Ecto neural progenitor cell (in vitro differentiated cells): ENCODE measurements around the gene GRIK4.
"Not testable (repeated sequence)": the region's sequence is repeated elsewhere in the genome, so short reads cannot be mapped to it uniquely, and the experiment has no call there.

Experiments
- DNase-seq: peaks from one replicate; pipeline ENCODE4 v3.0.0-alpha.2; 2018; ENCODE audit warnings: low spot score

The GRIK4 gene

DNA sequence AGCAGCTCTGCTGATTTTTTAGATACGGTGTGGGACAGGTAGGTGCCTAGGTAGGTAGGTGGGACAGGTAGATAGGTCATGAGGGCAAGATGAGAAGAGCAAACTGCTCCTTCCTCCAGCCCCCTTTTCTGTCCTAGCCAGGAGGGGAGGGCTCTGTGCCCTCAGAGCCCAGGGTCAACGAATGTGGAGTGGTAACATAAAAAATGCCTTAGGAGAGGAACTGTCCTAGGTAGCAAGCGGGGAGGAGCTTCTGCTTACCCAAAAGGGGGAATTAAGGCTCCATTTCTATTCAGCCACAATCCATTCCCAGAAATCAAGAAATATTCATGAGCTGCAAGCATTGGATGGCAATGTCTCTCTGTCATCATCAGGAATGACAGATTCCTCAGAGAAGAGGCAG lies 234.8 kb downstream of the GRIK4 start:
- no peak for DNase-seq

DNA sequence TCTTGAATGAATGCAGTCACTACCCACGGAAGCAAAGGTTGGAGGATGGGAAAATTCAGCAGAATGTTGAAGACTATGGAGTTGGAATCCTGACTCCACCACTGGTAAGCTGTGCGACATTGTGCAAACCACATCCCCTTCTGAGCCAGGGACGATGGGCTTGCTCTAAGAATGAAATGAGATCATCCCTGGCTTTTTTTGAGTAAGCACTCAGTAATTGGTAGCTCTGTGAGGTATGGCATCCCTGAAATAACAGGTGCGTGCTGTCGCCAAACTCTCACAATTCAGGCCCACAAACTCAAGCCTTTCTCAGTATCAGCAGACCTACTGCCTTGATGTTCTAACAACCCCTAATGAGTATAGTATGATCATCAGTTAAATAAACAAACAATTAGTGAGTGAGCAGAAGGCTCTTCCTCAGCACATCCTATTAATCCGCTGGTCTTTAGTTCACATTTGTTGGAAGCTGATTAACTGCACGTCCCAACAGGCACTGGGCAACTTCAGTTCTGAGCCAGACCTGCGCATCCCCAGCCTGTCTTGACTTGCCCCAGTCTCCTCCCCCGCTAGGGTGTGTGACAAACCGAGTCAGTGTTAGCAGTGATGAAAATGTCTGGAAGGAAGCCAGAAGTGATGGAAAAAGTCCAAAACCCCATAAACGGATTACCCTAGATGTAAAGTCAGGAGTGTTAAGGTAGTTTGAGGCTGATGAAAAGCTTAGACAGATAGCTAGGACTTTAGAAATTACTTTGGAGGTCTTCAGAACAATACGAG lies 235.5 kb downstream of the GRIK4 start:
- no peak for DNase-seq

DNA sequence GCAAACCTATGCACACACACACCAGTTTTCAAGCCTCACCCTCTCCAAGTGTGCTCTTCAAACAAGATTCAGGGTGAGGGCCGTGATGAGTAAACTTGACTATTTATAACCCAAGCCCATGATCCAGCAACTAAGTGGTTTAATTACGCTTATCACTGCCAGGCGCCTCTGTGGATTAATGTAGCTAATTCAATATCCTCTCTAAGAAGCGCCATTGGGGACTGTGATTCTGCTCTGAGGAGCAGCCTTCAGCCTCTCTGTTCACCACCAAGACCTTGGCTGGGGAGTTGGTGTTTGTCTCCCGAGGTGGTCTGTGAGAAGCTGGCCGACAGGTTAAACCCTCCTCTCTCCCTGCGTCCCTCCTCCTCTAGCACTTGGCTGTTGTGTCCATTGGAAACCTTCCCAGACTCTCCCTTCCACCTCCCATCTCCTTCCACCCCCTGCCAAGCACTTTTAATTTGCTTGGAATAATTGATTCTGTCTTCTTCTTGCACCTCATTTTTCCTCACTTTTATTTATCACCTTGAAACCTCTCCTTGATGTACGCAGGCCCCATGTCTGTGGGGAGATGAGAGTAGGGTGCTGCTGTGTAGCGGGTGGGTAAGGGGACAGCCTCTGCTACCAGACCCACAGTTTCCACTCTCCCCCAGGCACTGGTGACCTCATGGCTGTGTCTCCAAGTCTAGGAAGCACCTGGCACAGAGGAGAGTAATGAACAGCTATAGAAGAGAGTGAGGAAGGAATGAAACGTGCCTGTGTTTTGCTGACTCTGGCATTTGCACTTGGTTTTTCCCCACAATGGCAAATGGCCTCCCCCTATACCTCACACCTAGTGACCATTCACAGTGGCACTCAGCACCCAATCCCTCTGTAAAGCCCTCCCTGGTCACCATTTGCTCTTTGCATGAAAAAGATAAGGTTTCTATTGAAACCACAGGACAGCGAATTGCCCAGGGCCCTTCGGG lies 236.6 kb downstream of the GRIK4 start:
- no peak for DNase-seq

DNA sequence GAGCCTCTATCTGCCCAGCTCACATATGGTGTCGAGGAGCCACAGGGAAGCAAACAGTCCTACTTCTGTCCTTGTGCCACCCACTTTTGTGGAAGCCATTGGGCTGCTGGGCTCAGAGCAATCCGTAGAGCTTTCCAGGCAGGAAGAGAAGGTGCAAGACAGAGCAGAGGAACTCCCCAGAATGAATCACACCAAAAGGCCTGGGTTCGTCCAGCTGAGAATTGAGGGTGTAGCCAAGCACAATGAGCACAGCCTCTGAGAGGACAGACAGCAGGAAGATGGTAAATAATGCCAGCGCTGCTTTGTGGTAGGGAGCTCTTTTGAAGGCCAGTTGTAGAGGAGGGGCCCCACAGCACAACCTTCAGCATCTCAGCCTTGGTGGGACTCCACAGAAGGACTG lies 237.8 kb downstream of the GRIK4 start:
- DNase-seq: no peak

DNA sequence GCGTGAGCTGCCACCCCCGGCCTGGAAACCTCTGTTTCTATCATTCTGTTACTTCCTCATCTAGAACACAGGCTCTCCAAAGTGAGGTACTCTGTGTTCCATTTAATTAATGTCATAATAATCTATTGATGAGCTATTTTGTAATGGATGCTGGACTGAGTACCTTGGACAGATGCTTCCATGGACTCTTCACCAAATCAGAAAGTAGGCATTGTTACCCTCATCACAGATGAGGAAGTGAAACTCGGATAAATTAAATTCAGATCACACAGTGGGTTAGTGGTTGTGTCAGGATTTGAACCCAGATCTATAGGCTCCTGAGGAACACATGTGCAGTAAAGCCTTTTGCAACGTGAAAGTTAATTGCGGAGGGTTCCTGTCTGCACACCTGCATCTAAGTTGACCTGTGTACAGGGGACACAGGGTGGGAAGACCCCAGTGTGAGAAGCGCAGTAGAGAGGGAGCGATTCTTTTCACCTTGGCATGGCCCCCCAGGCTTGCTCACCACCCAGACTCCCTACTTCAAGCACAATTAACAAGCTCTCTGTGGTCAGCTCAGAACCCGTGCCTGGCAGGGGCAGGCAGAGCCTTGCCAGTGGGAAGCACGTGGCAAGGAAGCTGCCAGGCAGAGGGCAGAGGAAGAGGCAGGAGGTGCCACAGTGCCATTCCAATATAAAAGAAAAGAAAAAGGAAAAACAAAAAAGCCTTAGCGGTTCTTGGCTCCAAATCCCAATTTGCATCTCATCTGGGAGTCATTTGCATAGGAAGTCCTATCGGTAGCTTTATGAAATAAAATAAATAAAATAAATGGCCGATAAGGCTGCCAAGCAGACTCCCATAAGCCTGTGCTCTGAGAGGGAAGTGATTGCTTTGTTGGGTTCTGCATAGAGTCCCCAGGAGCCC lies 239.3 kb downstream of the GRIK4 start:
- no peak for DNase-seq

DNA sequence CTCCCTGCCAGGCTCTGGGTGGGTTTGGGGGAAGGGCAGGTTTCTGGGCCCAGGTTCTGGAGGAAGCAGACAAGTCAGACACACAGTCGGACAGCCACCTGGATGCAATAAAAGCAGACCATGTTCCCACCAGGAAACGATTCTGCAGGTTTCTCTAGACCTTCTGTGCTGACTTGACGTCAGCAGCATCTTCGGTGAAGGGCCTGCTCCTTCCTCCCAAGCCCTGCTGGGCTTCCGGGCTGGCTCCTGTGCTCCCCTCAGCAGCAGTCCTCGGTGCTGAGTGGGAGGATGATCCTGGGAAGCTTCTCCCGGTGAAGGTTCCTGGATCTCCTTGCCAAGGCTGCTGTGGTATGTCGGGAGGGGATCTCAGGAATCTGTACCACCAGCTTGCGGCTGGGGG lies 240.0 kb downstream of the GRIK4 start:
- no peak for DNase-seq

DNA sequence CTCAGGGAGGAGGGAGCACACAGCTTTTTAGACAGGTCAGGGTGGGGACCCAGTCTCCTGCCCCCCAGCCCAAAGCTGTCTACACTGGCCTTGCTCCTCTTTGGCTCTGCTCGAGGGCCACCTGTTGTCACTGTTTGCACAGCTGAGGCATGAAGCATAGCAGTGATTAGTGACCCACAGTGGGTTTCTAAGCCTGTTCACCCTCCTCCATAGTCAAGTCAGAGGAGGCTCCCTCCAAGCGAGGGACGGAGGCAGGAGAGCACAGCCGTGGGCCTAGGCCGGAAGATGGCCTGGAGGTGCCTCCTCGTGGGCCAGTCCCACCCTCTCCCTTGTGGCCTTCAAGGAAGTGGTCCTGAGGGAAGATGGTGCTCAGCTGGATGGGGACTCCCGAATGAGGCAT lies 241.1 kb downstream of the GRIK4 start:
- DNase-seq: no peak

DNA sequence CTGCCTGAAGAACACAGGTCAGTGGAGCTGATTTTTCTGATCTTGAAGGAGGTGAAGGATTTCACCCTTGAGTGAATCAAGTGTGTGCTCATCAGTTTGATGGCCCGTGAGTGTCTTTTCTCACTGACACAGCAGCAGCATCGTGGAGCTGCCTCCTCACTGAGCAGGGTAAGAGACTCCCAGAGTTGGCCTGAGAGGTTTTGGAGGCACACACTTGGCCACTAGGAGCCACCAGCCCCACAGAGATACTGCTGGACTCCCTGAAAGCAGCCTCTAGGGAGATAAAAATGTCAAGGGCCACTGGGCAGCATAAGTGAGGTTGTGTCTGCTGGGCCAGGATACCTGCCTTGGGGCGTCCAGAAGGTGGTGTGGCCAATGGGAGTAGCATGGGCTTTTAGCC lies 245.4 kb downstream of the GRIK4 start:
- DNase-seq: no peak

DNA sequence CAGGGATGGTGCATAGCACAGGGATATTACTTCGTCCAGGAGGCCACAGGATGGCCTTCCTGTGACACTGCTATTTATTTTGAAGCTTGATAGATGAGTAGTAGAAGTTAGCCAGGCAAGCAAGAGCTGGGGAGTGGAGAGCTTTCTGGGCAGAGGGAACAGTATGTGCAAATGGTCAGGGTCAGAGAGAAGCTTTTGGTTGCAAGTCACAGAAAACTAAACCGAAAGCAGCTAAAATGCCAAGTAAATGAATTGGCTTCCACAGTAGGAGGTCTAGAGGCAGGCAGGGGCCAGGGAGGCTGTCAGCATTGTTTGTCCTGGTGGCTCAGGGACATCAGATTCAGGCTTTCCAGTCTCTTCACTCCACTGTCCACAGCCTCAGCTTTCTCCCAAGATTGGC lies 247.5 kb downstream of the GRIK4 start:
- DNase-seq: no peak

DNA sequence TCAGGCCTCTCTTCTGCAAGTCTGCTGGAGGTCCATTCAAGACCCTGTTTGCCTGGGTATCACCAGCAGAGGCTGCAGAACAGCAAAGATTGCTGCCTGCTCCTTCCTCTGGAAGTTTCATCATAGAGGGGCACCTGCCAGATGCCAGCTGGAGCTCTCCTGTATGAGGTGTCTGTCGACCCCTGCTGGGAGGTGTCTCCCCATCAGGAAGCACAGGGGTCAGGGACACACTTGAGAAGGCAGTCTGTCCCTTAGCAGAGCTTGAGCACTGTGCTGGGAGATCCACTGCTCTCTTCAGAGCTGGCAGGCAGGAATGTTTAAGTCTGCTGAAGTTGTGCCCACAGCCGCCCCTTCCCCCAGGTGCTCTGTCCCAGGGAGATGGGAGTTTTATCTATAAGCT lies 254.2 kb downstream of the GRIK4 start:
- DNase-seq: not testable (repeated sequence)

DNA sequence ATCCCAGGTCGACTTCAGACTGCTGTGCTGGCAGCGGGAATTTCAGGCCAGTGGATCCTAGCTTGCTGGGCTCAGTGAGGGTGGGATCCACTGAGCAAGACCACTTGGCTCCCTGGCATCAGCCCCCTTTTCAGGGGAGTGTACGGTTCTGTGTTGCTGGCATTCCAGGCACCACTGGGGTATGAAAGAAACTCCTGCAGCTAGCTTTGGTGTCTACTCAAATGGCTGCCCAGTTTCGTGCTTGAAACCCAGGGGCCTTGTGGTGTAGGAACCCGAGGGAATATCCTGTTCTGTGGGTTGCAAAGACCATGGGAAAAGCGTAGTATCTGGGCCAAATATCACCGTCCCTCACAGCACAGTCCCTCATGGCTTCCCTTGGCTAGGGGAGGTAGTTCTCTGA lies 254.8 kb downstream of the GRIK4 start:
- DNase-seq: no peak

DNA sequence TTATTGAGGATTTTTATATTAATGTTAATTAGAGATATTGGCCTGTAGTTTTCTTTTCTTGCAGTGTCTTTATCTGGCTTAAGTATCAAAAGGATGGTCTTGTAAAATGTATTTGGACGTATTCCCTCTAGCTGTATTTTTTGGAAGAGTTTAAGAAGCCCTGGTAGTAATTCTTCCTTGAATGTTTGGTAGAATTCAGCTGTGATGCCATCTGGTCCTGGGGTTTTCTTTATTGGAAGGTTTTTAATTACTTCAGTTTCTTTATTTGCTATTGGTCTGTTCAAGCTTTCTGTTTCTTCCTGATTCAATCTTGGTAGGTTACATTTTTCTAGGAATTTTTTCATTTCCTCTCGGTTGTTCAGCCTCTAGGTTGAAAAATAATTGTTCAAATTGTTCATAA lies 257.4 kb downstream of the GRIK4 start:
- no peak for DNase-seq

DNA sequence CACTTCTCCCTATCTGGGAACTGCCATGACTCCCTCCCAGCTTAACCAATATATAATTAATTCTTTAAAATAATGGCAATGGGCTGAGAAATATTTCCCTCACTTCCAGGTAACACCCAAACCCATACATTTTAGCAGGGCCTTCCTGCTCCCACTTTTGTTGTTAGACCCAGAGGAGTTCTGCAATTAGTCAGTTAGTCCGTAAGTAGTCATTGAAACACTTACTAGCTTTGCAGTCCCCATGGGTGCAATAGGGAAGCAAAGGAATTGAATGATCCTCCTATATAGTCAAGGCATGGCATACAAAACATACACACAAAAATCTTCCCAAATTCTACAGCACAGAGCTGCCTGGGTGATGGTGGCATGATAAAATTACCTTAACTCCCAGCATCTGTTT lies 258.4 kb downstream of the GRIK4 start:
- DNase-seq: peak; percentile 10

DNA sequence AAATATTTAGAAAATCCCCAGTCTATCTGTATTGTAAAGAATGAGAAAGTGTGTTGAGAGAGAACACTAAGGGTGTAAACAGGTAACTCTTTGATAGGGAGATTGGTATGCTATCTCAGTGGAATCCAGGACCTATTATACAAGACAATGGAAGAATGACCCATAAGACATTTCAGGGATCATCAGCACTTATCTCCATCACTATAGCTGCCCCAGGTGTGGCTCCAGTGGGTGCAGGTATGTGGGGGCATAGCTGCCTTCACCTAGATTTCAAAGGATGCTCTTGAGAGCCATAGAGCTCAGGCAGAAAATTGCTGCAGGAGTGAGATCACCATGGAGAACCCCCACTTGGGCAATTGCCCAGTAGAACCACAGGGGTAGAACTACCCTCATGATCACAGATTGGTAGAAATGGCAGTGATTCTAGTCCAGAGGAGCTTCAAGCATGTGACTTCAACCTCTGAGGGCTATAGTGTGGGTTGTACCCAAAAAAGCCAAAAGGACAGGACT lies 260.1 kb downstream of the GRIK4 start:
- DNase-seq: peak; percentile 16

DNA sequence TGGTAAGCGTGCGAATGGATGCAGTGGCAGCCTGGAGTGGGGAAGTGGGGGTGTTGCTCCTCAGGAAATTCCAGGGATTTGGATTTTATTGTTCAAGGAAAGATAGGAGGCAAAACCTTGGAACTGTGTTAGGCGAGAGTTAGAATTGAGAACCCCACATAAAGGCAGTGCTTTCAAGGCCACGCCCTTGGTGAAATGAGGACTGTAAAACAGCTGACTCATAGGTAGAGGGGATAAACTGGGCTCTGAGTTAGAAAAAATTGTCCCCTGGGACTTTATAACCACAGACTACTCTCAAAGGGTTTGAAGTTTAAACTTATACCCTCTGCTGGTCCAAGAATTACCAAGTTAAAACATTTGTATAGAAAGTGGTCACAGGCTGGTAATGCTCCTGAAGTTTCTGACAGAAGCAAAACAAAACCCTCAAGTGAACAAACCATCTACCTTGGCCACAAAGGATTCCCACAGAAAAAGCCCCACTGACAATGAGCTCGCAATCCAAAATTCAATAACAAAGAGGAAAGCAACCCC lies 262.0 kb downstream of the GRIK4 start:
- DNase-seq: no peak

DNA sequence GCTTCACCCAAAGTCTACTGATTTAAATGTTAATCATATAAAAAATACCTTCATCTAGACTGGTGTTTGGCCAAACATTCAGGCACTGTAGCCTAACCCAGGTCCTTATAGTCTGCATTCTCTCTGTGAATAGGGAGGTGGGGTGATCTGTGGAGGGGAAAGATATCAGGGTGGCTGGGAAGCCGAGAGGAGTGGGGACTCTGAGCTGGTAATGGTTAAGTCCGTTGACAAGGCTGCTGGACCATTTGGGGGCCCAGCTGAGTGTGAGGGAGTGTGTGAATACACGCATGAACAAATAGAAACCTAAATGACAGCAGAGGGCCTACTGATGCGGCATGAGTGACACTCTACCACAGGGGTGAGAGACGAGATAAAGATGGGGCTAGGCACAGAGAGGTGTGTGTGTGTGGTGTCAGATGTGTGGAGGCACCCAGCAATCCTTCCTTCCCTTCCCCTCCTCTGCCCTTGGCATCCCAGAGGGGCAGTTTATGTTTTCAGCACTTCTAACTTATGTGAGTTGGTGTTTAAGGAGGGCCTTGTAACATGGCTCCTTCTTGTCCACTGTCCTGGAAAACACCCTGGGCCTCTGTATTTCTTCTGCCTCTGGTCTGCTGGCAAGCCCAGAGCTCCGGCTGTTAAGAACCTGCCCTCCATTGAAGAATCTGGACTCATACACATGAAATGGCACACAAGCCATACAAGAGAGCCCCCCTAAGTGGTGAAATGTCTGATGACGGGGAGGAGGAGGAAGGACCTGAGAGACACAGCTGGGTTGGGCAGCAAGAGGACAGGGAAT lies 263.2 kb downstream of the GRIK4 start:
- DNase-seq: peak; percentile 24

DNA sequence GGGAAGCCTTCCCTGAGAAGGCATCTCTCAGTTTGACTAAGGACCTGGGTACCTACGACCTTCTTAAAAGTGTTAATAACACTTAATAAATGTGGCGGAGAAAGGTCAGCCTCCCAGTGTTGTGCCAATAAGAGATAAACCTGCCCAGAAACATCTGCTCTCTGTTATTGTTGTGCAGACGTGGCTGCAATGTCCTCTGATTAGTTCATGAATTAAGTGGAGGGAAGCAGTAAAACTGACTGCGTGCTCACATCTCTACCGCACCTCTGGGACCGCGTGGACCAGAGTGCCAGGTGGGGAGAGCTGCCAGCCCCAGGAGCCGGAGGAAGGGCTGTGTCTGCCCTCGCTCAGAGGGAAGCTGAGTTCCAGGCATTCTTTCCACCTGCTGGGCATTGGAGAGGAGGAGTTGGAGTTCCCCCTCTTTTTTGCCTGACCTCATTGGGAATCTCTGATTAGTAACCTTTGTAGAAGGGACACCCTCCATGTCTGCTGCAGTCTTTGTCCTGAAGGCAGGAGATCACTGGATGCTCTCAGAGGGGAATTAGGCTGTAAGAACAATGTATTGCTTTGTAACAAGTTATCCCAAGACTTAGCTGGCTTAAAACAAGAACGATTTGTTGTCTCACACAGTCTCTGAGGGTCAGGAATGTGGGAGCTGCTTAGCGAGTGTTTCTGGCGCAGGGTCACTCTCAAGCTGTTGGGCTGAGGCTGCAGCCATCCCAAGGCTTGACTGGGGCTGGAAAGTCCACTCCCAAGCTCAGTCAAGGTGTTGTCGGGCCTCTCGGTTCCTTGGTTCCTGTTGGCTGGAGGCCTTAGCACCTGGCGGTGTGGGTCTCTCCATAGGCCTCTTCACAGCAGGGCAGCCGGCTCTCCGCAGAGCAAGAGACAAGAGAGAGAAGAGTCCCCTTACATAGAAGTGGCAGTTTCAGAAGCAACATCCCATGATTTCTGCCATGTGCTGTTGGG lies 264.7 kb downstream of the GRIK4 start:
- DNase-seq: peak; percentile 56

DNA sequence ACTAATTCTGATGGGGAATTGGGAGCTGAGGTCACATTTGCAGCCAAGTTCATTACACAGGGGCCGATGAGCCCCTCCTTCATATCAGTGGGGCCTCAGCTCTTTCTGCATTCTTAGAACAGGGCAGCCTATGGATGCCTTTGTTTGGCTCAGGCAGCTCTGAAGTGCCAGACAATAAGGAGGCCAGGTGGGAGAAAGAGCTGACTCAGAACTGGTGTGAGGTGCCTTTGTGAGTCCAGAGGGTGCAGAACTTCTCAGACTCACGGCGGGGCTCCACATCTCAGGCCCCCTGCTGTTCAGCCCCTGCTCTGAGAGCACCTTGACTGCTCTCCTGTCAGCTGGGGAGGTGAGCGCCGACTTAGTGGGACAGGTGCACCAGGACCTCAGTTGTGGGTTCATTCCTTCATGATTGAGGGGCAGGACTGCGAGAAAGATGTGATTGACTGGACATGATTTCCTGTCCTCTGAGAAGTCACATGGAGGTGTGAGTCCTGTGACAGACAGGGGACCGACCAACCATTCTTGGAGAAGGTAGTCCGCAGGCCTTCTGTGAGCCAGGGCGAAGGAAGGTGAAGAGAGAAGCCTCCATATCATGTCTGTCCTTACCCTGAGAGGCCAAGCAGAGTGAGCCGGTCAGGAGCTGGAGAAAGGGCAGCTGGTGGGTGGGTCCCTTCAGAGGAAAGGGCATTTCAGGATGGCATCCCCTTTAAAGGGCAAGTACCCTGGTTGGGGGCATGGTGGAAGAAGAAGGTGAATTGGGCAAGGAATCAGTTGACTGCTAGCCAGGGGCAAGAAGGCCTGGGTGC lies 267.3 kb downstream of the GRIK4 start:
- DNase-seq: no peak

DNA sequence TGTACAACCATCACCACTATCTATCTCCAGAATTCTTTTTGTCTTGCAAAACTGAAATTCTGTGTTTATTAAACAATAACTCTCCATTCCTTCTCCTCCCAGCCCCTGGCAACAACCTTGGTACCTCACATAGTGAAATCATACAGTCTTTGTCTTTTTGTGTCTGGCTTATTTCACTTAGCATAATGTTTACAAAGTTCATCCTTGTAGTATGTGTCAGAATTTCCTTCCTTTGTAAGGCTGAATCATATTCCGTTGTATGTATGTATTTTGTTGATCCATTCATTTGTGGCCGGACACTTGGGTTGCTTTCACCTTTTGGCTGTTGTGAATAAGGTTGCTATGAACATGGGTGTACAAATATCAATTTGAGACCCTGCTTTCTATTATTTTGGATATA lies 268.7 kb downstream of the GRIK4 start:
- no peak for DNase-seq
